HG03103 (cell line): ENCODE data around the gene LSAMP.
"Not testable (repeated sequence)": the region's sequence is repeated elsewhere in the genome, so short reads cannot be mapped to it uniquely, and the experiment has no call there.

Source experiments
- ATAC-seq: cut with Tn5 transposase; IDR thresholded peaks from one replicate; pipeline ENCODE4 v1.9.1; 2021; ENCODE audit warnings: low read depth; ENCODE audit not compliant: unreplicated experiment

LSAMP gene

DNA sequence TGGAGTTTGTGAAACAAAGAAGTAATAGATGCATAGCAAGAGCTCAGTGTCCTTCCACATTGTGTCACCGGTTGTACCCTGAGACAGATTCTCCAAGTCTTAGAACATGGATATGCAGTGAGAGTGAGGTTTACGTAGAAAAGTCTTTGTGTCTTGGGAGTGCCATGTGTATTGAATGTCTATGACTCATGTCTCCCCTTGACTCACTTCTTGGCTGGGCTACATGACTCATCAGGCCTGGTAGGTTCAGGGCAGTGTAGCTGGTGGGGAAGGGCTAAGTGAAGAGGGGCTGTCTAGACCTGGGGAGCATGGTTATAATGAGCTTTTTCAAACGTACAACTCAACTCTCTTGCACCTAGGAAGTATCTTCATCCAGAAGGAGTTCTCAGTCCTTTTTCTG lies 654.5 kb downstream of the LSAMP start:
- no peak for ATAC-seq

- no peak for ATAC-seq
Measured at GRCh38 chr3:115789481-115789880, 655.8 kb downstream of the LSAMP start.

GRCh38 chr3:115788921-115789470 lies 656.3 kb downstream of the LSAMP start:
- ATAC-seq, result no peak

- no peak for ATAC-seq
Measured at GRCh38 chr3:115787818-115788217, 657.5 kb downstream of the LSAMP start.

DNA sequence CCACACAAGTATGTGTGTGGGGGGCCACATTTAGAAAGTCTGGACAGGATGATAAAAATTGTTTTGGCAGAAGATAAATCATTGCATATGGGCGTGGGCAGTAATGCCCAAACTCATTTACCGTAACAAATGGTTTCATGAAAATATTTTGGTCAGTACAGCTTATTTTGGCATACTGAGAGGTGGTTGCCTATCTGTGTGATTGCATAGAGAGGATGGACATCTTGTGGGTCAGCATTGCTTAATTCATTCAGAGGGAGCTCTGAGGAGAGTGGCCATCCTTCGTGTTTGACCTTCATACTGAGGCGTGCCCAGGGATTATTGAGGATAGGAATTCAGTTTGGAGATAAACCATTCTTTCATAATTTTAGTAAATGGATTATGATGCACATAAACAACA lies 659.5 kb downstream of the LSAMP start:
- no peak for ATAC-seq

GRCh38 chr3:115784739-115785536 lies 660.3 kb downstream of the LSAMP start:
- ATAC-seq, result no peak

- ATAC-seq, result peak; percentile 89
Measured at GRCh38 chr3:115783938-115784738, 661.1 kb downstream of the LSAMP start.

- ATAC-seq, result not testable (repeated sequence)
Measured at GRCh38 chr3:115783426-115783825, 661.9 kb downstream of the LSAMP start.

DNA sequence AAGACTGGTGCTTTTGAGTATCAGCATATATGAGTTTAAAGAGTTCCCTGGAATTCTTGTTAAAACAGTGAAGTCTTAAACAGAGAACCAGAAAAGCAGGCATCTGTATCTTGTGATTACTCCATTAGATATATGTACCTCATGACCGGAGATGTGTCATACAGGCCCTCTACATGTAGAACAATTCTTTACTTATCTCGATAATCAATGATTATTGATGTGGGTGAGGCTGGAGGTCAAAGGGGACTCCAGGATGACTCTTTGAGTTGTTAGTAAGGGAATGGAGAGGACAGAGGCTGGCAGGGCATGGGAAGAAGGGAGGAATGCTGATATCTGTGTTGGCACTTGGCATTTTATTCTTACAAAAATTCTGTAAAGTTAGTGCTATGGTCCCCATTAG lies 666.3 kb downstream of the LSAMP start:
- ATAC-seq, result no peak

DNA sequence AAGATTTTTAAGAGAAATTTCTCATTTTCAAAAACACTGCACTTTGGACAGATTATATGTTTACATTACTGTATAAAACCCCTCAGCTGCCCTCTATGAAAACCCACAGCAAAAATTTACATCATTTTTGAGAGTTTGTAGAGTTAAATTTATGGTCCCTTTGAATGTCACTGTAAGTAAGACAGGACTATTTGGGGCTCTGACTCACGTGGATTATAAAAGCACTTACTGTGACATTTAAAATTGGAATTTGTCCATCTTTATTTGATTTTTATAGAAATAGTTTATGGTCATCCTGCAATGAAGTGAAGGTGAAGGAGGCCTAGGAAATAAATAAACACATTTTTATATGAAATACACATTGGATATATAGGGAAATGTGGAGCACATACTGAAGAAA lies 672.3 kb downstream of the LSAMP start:
- ATAC-seq, result no peak

GRCh38 chr3:115768661-115769060 lies 676.6 kb downstream of the LSAMP start:
- no peak for ATAC-seq

DNA sequence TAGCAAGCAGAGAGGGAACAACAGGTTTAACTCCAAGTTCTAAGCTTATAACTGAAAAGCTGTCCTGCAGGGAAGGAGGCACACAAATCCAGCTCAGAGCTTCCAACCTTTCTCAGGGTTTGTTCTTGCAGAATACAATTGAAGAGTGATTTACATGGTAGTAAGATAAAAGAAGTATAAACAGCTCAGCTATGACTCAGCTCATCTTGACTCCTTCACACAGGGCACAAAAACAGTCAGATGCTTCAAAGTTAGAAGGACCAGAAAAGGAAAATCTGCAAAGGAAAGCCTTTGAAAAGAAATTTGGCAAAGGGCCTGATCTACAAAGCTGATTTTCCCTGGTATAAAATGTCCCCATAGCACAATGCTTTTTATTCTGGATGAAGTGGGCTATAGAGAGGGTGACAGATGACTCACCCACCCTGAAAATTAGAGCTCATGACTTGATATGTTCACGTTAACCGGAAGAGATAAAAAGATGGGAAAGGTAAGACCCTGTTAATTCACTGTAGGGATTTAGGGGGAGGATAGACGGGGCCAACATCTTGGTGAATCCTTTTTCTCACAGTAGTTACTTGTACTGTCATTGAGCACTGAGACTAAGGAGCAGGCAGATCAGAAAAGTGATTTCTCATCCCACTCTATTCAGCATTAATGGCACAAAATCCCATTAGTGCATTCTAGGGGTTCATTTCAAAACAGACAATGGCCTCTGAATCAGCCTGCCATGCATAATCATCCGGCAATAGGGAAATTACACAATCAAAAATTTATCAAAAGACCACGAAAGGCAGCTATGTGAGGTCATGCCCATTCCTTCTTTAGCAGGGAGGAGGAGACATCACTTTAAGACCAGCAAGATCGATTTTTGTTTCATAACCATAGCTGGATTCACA lies 678.5 kb downstream of the LSAMP start:
- no peak for ATAC-seq

DNA sequence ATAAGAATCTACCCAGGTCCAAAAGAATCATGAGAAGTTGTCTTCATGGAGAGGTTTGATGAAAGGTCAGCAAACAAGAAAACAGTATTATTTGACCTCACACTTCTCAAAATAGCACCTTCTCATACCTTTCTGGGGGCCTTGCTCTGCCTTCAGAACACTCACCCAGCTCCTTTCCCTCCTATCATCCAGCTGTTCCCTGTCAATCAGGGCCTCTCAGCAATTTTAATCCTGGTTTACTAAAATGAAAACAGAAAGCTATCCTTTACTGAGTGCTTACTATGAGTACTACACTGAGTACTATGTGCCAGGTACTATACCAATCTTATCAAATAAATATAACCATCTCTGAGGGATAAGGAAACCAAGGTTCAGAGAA lies 683.4 kb downstream of the LSAMP start:
- ATAC-seq, result no peak

GRCh38 chr3:115760716-115761115 lies 684.6 kb downstream of the LSAMP start:
- ATAC-seq, result no peak

- ATAC-seq, result no peak
Measured at GRCh38 chr3:115758076-115758763, 687.1 kb downstream of the LSAMP start.

GRCh38 chr3:115752978-115753377 lies 692.3 kb downstream of the LSAMP start:
- ATAC-seq, result not testable (repeated sequence)
